K562 (cell line): ENCODE measurements around the gene JAG2.

Experiments
- POLR2G ChIP-seq: fragments of 200-400 bp; formaldehyde crosslinking; IDR thresholded peaks from 2 replicates; pipeline ENCODE4 v1.6.1; 2017; ENCODE audit warnings: low read depth, mild to moderate bottlenecking, antibody characterized with exemption, low read length, moderate library complexity
- ZNF140 ChIP-seq: fragments of 250-450 bp; sonication (Bioruptor Pico); IDR thresholded peaks from 2 replicates; pipeline ENCODE4 v1.8.0; 2021; ENCODE audit warnings: moderate library complexity, mild to moderate bottlenecking, inconsistent platforms

- TF ChIP-seq ZNF140 (CRISPR knock-in tag) (no peak), POLR2G (no peak)
These were observed 28.0 kb downstream of the JAG2 start for GRCh38 chr14:105140581-105140980.
